ENCODE measurements around the gene ADRA2C.

Gene ADRA2C

DNA sequence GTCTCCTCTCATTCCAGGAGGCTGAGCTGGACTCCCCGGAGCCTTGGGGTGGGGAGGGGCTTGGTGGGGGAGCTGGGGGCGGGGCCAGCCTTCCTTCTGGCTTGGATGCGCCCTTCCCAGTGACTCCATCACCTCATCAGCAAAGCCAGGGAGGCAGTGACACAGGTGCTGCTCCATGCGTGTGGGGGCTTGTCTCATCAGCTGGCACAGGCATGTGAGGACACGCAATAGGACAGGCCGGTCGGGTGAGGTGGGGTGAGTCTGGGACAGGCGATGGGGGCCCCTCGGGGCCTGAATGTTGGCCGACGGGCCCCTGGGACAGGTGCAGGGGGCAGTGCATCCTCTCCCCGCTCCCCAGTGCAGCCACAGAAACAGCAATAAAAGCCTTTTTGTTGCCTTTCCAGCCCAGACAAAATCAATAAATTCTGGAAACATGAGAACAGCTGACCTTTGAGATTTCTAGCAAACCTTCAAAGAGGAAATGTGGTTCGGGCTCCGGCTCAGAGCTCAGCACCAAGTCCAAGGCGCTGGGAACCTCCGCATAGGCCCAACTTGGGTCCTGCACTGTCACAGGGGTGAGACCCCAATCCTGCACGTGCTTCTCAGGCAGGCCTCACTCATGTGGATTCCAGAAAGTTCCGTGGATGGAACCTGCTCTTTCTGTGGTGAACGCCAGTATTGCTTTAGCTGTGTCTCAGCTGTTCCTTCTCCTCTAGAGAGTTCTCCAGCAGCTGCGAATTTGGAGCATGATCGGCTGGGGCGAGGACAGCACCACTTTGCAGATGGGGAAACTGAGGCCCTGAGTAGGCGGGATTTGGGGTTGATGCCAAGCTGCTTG lies 18.5 kb downstream of the ADRA2C start:
- no peak overlapping the region for H3K4me3 ChIP-seq (ENCODE audit: insufficient read depth, low read depth, low read length, poor library complexity, severe bottlenecking)
- H3K27ac ChIP-seq (ENCODE audit: insufficient read depth, low read length, poor library complexity, severe bottlenecking): no peak overlapping the region
- no peak for DNase-seq
- no peaks in the 10 kb centered on the region for H3K4me1 ChIP-seq (ENCODE audit: control insufficient read depth, insufficient read depth, low read length, poor library complexity, severe bottlenecking)
- no peaks in the 10 kb centered on the region for H3K36me3 ChIP-seq (ENCODE audit: control insufficient read depth, insufficient read depth, low read length)
- H3K27me3 ChIP-seq (replicated peaks; ENCODE audit: control insufficient read depth, insufficient read depth, low read length, poor library complexity, severe bottlenecking): no peaks in the 10 kb centered on the region
- H3K9me3 ChIP-seq (ENCODE audit: control insufficient read depth, low read length): peaks cover 8% of the 10 kb centered on the region

DNA sequence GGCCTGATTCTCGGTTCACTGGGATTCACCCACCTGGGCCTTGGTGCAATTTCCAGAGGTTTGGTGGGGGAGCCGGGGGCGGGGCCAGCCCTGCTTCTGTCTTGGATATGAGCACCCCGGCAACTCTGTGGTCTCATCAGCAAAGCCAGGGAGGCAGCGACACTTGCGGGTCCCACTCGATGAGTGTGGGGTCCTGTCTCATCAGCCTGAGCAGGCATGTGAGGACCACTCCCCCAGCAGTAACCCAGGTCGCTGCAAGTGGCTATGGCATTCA lies 19.0 kb downstream of the ADRA2C start:
- H3K4me3 ChIP-seq (ENCODE audit: insufficient read depth, low read depth, low read length, poor library complexity, severe bottlenecking): no peak overlapping the region
- DNase-seq: no peak
- peaks cover 8% of the 10 kb centered on the region for H3K9me3 ChIP-seq (ENCODE audit: control insufficient read depth, low read length)
- no peaks in the 10 kb centered on the region for H3K27me3 ChIP-seq (replicated peaks; ENCODE audit: control insufficient read depth, insufficient read depth, low read length, poor library complexity, severe bottlenecking)
- H3K27ac ChIP-seq (ENCODE audit: insufficient read depth, low read length, poor library complexity, severe bottlenecking): no peak overlapping the region
- no peaks in the 10 kb centered on the region for H3K36me3 ChIP-seq (ENCODE audit: control insufficient read depth, insufficient read depth, low read length)
- no peaks in the 10 kb centered on the region for H3K4me1 ChIP-seq (ENCODE audit: control insufficient read depth, insufficient read depth, low read length, poor library complexity, severe bottlenecking)

GRCh38 chr4:3786196-3786869 lies 20.1 kb downstream of the ADRA2C start:
- DNase-seq: no peak

DNA sequence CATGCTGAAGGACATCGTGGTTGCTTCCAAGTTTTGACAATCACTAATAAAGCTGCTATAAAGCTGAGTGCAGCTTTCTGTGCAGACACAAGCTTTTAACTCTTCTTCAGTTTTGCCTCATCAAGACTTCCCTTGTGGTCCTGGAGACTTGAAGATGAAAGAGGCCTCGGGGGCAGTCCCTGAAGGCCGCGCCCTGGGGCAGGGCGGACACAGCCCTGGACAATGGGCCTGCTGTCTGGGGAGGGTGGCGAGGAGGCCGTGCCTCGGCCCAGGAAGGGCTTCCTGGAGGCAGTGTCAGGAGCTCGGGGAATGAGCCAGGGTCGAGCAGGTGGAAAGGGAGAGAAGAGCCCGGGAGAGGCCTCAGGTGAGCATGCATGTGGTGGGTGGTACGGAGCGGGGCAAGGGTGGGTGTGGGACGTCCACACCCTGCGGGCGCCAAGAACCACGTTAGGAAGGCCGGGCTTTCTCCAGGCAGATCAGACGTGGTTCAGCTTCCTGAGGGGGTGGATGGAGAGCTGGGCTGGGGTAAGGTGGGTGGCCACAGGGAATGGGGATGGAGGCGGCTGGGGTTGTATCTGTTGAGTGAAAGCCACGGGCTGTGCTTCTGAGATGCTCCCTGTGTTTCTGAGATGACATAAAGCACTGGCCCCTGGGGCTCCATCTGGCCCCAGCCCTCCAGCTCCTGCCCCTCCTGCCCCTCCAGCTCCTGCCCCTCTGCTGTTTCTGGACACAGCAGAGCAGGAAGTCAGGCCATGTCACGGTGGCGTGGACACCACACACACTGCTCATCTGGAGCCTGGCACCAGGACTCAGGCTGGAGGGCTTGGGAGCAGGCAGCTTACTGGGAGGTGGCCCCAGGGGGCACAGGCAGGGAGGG lies 21.5 kb downstream of the ADRA2C start:
- no peaks in the 10 kb centered on the region for H3K27me3 ChIP-seq (replicated peaks; ENCODE audit: control insufficient read depth, insufficient read depth, low read length, poor library complexity, severe bottlenecking)
- no peak overlapping the region for H3K27ac ChIP-seq (ENCODE audit: insufficient read depth, low read length, poor library complexity, severe bottlenecking)
- no peak overlapping the region for H3K4me3 ChIP-seq (ENCODE audit: insufficient read depth, low read depth, low read length, poor library complexity, severe bottlenecking)
- no peaks in the 10 kb centered on the region for H3K4me1 ChIP-seq (ENCODE audit: control insufficient read depth, insufficient read depth, low read length, poor library complexity, severe bottlenecking)
- DNase-seq: no peak
- no peaks in the 10 kb centered on the region for H3K9me3 ChIP-seq (ENCODE audit: control insufficient read depth, low read length)
- H3K36me3 ChIP-seq (ENCODE audit: control insufficient read depth, insufficient read depth, low read length): no peaks in the 10 kb centered on the region

More at GRCh38 chr4:3786196-3786869, 20.1 kb downstream of the ADRA2C start:
- Histone ChIP-seq H3K36me3 (ENCODE audit: control insufficient read depth, insufficient read depth, low read length) (no peaks in the 10 kb centered on the region), H3K27me3 (replicated peaks; ENCODE audit: control insufficient read depth, insufficient read depth, low read length, poor library complexity, severe bottlenecking) (no peaks in the 10 kb centered on the region), H3K4me3 (ENCODE audit: insufficient read depth, low read depth, low read length, poor library complexity, severe bottlenecking) (no peak overlapping the region), H3K9me3 (ENCODE audit: control insufficient read depth, low read length) (peaks cover 7% of the 10 kb centered on the region), H3K4me1 (ENCODE audit: control insufficient read depth, insufficient read depth, low read length, poor library complexity, severe bottlenecking) (no peaks in the 10 kb centered on the region), H3K27ac (ENCODE audit: insufficient read depth, low read length, poor library complexity, severe bottlenecking) (no peak overlapping the region)

GRCh38 chr4:3788366-3788660 lies 22.1 kb downstream of the ADRA2C start:
- no peak for DNase-seq
- H3K27ac ChIP-seq (ENCODE audit: insufficient read depth, low read length, poor library complexity, severe bottlenecking): no peak overlapping the region
- H3K9me3 ChIP-seq (ENCODE audit: control insufficient read depth, low read length): no peaks in the 10 kb centered on the region
- no peaks in the 10 kb centered on the region for H3K36me3 ChIP-seq (ENCODE audit: control insufficient read depth, insufficient read depth, low read length)
- no peaks in the 10 kb centered on the region for H3K4me1 ChIP-seq (ENCODE audit: control insufficient read depth, insufficient read depth, low read length, poor library complexity, severe bottlenecking)
- H3K4me3 ChIP-seq (ENCODE audit: insufficient read depth, low read depth, low read length, poor library complexity, severe bottlenecking): no peak overlapping the region
- H3K27me3 ChIP-seq (replicated peaks; ENCODE audit: control insufficient read depth, insufficient read depth, low read length, poor library complexity, severe bottlenecking): no peaks in the 10 kb centered on the region

DNA sequence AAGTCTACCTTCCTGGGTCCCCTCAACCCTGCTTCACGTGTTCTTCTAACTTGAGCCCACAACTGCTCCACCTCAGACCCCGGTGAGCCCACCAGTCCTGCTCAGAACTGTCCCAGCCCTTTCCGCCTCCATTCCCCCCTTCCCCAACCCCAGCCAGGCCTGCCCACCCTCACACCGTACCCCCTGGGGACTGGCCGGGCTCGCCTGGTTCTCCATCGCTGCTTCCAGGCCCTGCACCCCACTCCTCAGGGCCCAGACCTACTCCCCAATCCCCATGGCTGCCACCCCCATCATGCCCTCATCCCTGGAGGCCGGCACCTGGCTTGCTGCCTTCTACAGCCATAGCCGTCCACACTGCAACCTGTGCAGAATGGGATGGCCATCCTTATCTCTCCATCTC lies 23.4 kb downstream of the ADRA2C start:
- no peaks in the 10 kb centered on the region for H3K36me3 ChIP-seq (ENCODE audit: control insufficient read depth, insufficient read depth, low read length)
- H3K4me3 ChIP-seq (ENCODE audit: insufficient read depth, low read depth, low read length, poor library complexity, severe bottlenecking): no peak overlapping the region
- no peaks in the 10 kb centered on the region for H3K27me3 ChIP-seq (replicated peaks; ENCODE audit: control insufficient read depth, insufficient read depth, low read length, poor library complexity, severe bottlenecking)

GRCh38 chr4:3790006-3790561 lies 23.9 kb downstream of the ADRA2C start:
- H3K27ac ChIP-seq (ENCODE audit: insufficient read depth, low read length, poor library complexity, severe bottlenecking): no peak overlapping the region
- no peak for DNase-seq
- H3K4me3 ChIP-seq (ENCODE audit: insufficient read depth, low read depth, low read length, poor library complexity, severe bottlenecking): no peak overlapping the region
- H3K4me1 ChIP-seq (ENCODE audit: control insufficient read depth, insufficient read depth, low read length, poor library complexity, severe bottlenecking): no peaks in the 10 kb centered on the region
- no peaks in the 10 kb centered on the region for H3K27me3 ChIP-seq (replicated peaks; ENCODE audit: control insufficient read depth, insufficient read depth, low read length, poor library complexity, severe bottlenecking)
- H3K36me3 ChIP-seq (ENCODE audit: control insufficient read depth, insufficient read depth, low read length): no peaks in the 10 kb centered on the region
- no peaks in the 10 kb centered on the region for H3K9me3 ChIP-seq (ENCODE audit: control insufficient read depth, low read length)

More for the DNA sequence above, 23.4 kb downstream of the ADRA2C start:
- H3K27ac ChIP-seq (ENCODE audit: insufficient read depth, low read length, poor library complexity, severe bottlenecking): no peak overlapping the region
- DNase-seq: no peak
- no peaks in the 10 kb centered on the region for H3K9me3 ChIP-seq (ENCODE audit: control insufficient read depth, low read length)
- no peaks in the 10 kb centered on the region for H3K4me1 ChIP-seq (ENCODE audit: control insufficient read depth, insufficient read depth, low read length, poor library complexity, severe bottlenecking)

DNA sequence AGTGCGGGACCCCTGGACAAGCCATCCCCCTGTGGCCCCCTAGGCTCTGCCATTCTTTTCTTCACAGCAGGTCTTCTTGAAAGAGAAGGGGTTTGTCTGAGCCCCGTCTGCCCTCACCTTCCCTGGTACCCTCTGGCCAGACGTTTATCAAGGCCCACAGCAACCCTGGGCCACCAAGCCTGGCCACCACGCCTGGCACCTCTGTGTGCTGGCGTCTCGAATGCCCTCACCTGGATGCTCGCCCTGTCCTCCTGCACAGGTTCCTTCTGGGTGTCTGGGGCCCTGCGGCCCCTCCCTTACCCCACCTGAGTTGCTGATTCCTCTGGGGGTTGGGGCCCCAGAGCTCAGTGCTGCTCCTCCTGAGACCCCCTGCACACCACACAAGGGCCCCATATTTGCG lies 25.1 kb downstream of the ADRA2C start:
- Histone ChIP-seq H3K4me1 (ENCODE audit: control insufficient read depth, insufficient read depth, low read length, poor library complexity, severe bottlenecking) (no peaks in the 10 kb centered on the region), H3K27me3 (replicated peaks; ENCODE audit: control insufficient read depth, insufficient read depth, low read length, poor library complexity, severe bottlenecking) (no peaks in the 10 kb centered on the region), H3K9me3 (ENCODE audit: control insufficient read depth, low read length) (no peaks in the 10 kb centered on the region), H3K36me3 (ENCODE audit: control insufficient read depth, insufficient read depth, low read length) (no peaks in the 10 kb centered on the region), H3K27ac (ENCODE audit: insufficient read depth, low read length, poor library complexity, severe bottlenecking) (no peak overlapping the region), H3K4me3 (ENCODE audit: insufficient read depth, low read depth, low read length, poor library complexity, severe bottlenecking) (no peak overlapping the region)
- DNase-seq: no peak

GRCh38 chr4:3791910-3792542 lies 25.8 kb downstream of the ADRA2C start:
- no peaks in the 10 kb centered on the region for H3K4me1 ChIP-seq (ENCODE audit: control insufficient read depth, insufficient read depth, low read length, poor library complexity, severe bottlenecking)
- no peak overlapping the region for H3K4me3 ChIP-seq (ENCODE audit: insufficient read depth, low read depth, low read length, poor library complexity, severe bottlenecking)
- H3K9me3 ChIP-seq (ENCODE audit: control insufficient read depth, low read length): no peaks in the 10 kb centered on the region
- H3K27me3 ChIP-seq (replicated peaks; ENCODE audit: control insufficient read depth, insufficient read depth, low read length, poor library complexity, severe bottlenecking): no peaks in the 10 kb centered on the region
- no peak overlapping the region for H3K27ac ChIP-seq (ENCODE audit: insufficient read depth, low read length, poor library complexity, severe bottlenecking)
- H3K36me3 ChIP-seq (ENCODE audit: control insufficient read depth, insufficient read depth, low read length): no peaks in the 10 kb centered on the region
- DNase-seq: no peak

Data from effector memory CD4-positive, alpha-beta T cell (primary cell).